Esophagus squamous epithelium (tissue), 5 donors: ENCODE data around the gene H6PD. TPM values are rescaled to one million over a fixed set of nuclear protein-coding genes. Genes with fewer than 3 reads are reported as not detected.
"Not testable (repeated sequence)": the region's sequence is repeated elsewhere in the genome, so short reads cannot be mapped to it uniquely, and the experiment has no call there.

Experiments
- DNase-seq: peaks from one replicate; lab custom pipeline; 2025; lab: John Stamatoyannopoulos, UW
- H3K27ac ChIP-seq, 4 donors: fragments of 200-600 bp; sonication (generic); one replicate each; pipeline ENCODE4 v1.5.1; 2016 to 2019; ENCODE audit warnings: mild to moderate bottlenecking in 1 of 4
- H3K27me3 ChIP-seq, 4 donors: fragments of 200-600 bp; sonication (generic); 1 replicate in 3 of 4; 2 replicates in 1 of 4; pipeline versions ENCODE4 v1.5.1 to v1.6.0; 2017 to 2021; ENCODE audit warnings: antibody characterized with exemption in 1 of 4
- H3K36me3 ChIP-seq, 3 donors: fragments of 200-600 bp; sonication (generic); one replicate each; pipeline ENCODE4 v1.5.1; 2016 to 2019
- H3K4me1 ChIP-seq, 3 donors: fragments of 200-600 bp; sonication (generic); one replicate each; pipeline ENCODE4 v1.5.1; 2017 to 2019
- H3K4me3 ChIP-seq, 4 donors: fragments of 200-600 bp; sonication (generic); 1 replicate in 3 of 4; 2 replicates in 1 of 4; pipeline ENCODE4 v1.5.1; 2016 to 2019; ENCODE audit warnings: mild to moderate bottlenecking in 2 of 4, moderate library complexity in 1 of 4
- H3K9me3 ChIP-seq, 3 donors: fragments of 200-600 bp; sonication (generic); one replicate each; pipeline ENCODE4 v1.5.1; 2016 to 2019
- CTCF ChIP-seq, 6 experiments: fragments of 450-650 bp in 4 of 6; fragments of 200-600 bp in 2 of 6; sonication (generic) in 2 of 6; IDR thresholded peaks; one replicate each; pipeline ENCODE4 v1.5.1; 2016 to 2019; ENCODE audit warnings: antibody characterized with exemption in 6 of 6, mild to moderate bottlenecking in 4 of 6, moderate library complexity in 4 of 6
- POLR2A ChIP-seq, 4 donors: fragments of 450-650 bp; IDR thresholded peaks; one replicate each; pipeline ENCODE4 v1.6.1; 2017; ENCODE audit warnings: antibody characterized with exemption in 4 of 4, mild to moderate bottlenecking in 4 of 4, moderate library complexity in 3 of 4
- WGBS, 2 donors: methylation state at CpG; one replicate each; pipeline ENCODE4 v1.1.5; 2018; 5-methylcytosine and 5-hydroxymethylcytosine counted together
- intact Hi-C: fragments of 100-400 bp; cut with DNase I; formaldehyde crosslinking; loops from one replicate; pipeline ENCODE4 v1.15.0; 2022
- total RNA-seq, 4 donors: library from RNA; depleted of rRNA; stranded (reverse); fragments of >200 nt; gene quantifications; one replicate each; pipeline ENCODE4 v1.1.0, GENCODE V29; 2016
- donor health status: DM: yes; HTN: yes; CAD: no.

Gene H6PD
- total RNA-seq, 4 donors from 2014 or later: 10.6 to 35.5 (median 18.7) TPM

GRCh38 chr1:9294910-9295636 is 60.5 kb downstream of the H6PD start:
- 0 to 42% methylated on average over 1 to 6 of the region's 10 CpGs for WGBS, 2 donors

GRCh38 chr1:9295884-9296283 is 61.3 kb downstream of the H6PD start:
- Histone ChIP-seq H3K4me1 (peaks cover 48 to 86% (median 63%) of the 10 kb centered on the region in 3 donors), H3K27ac (peak overlapping the region; percentile 94 to 100 (median 96)), H3K27me3 (no peaks in the 10 kb centered on the region), H3K4me3 (peak overlapping the region in 3 of 4 donors; percentile 87 to 99 (median 92)), H3K9me3 (no peaks in the 10 kb centered on the region), H3K36me3 (no peaks in the 10 kb centered on the region)
- no peak for DNase-seq
- 66 to 75% methylated on average over 5 to 9 of the region's 9 CpGs for WGBS, 2 donors
- intact Hi-C loops: loop anchor here (10.0 kb wide), 1 partner anchor 79 kb away; no protein-coding TSS in a partner anchor
- no peak for TF ChIP-seq CTCF (IDR thresholded peaks at IDR 0.05)
- TF ChIP-seq POLR2A (IDR thresholded peaks at IDR 0.05): no peak

More at GRCh38 chr1:9294910-9295636, 60.5 kb downstream of the H6PD start:
- Histone ChIP-seq H3K4me3 (peak overlapping the region; percentile 85 to 99 (median 90)), H3K9me3 (no peaks in the 10 kb centered on the region), H3K4me1 (peaks cover 40 to 86% (median 63%) of the 10 kb centered on the region in 3 donors), H3K36me3 (no peaks in the 10 kb centered on the region), H3K27me3 (no peaks in the 10 kb centered on the region), H3K27ac (peak overlapping the region; percentile 94 to 100 (median 96))
- peak in 1 of 4 donors; percentile 26 for TF ChIP-seq POLR2A (IDR thresholded peaks at IDR 0.05)
- peak in 4 of 6 experiments; percentile 11 to 41 (median 20) for TF ChIP-seq CTCF (IDR thresholded peaks at IDR 0.05)
- intact Hi-C loops: loop anchor here (5.0 to 10.0 kb wide), 2 partner anchors 80 to 157 kb away; no protein-coding TSS in a partner anchor
- DNase-seq: no peak

- no peak for DNase-seq
- H3K4me3 ChIP-seq: peak overlapping the region in 1 of 4 donors; percentile 23
Measured at GRCh38 chr1:9296850-9297249, 62.3 kb downstream of the H6PD start.

GRCh38 chr1:9297831-9298230 is 63.3 kb downstream of the H6PD start:
- intact Hi-C loops: loop anchor here (10.0 kb wide), 1 partner anchor 77 kb away; no protein-coding TSS in a partner anchor
- Histone ChIP-seq H3K4me3 (no peak overlapping the region), H3K4me1 (peaks cover 56 to 89% (median 64%) of the 10 kb centered on the region in 3 donors), H3K27me3 (no peaks in the 10 kb centered on the region), H3K36me3 (peaks cover 0 to 14% (median 0%) of the 10 kb centered on the region in 3 donors), H3K9me3 (no peaks in the 10 kb centered on the region), H3K27ac (peak overlapping the region; percentile 19 to 100 (median 96))
- TF ChIP-seq CTCF (IDR thresholded peaks at IDR 0.05): no peak
- TF ChIP-seq POLR2A (IDR thresholded peaks at IDR 0.05): no peak
- no peak for DNase-seq
- WGBS, 2 donors: 65 to 79% methylated on average over 8 to 9 of the region's 9 CpGs

More at GRCh38 chr1:9296850-9297249, 62.3 kb downstream of the H6PD start:
- no peaks in the 10 kb centered on the region for H3K9me3 ChIP-seq
- H3K27me3 ChIP-seq: no peaks in the 10 kb centered on the region
- WGBS, 2 donors: 72 to 85% methylated on average over 4 to 6 of the region's 6 CpGs
- H3K4me1 ChIP-seq: peaks cover 57 to 86% (median 59%) of the 10 kb centered on the region in 3 donors
- TF ChIP-seq POLR2A (IDR thresholded peaks at IDR 0.05): no peak
- no peak for TF ChIP-seq CTCF (IDR thresholded peaks at IDR 0.05)
- intact Hi-C loops: loop anchor here (10.0 kb wide), 1 partner anchor 78 kb away; no protein-coding TSS in a partner anchor
- peak overlapping the region; percentile 19 to 100 (median 96) for H3K27ac ChIP-seq
- H3K36me3 ChIP-seq: peaks cover 0 to 8% (median 0%) of the 10 kb centered on the region in 3 donors

GRCh38 chr1:9298282-9298681 is 63.7 kb downstream of the H6PD start:
- H3K9me3 ChIP-seq: no peaks in the 10 kb centered on the region
- TF ChIP-seq CTCF (IDR thresholded peaks at IDR 0.05) (no peak), POLR2A (IDR thresholded peaks at IDR 0.05) (no peak)
- H3K27ac ChIP-seq: peak overlapping the region in 2 of 4 donors; percentile 72 to 94
- no peak overlapping the region for H3K4me3 ChIP-seq
- intact Hi-C loops: loop anchor here (10.0 kb wide), 1 partner anchor 77 kb away; no protein-coding TSS in a partner anchor
- H3K4me1 ChIP-seq: peaks cover 60 to 94% (median 68%) of the 10 kb centered on the region in 3 donors
- peaks cover 0 to 14% (median 0%) of the 10 kb centered on the region in 3 donors for H3K36me3 ChIP-seq
- no peak for DNase-seq
- WGBS, 2 donors: 43 to 51% methylated on average over 3 of the region's 3 CpGs
- no peaks in the 10 kb centered on the region for H3K27me3 ChIP-seq

- Histone ChIP-seq H3K27ac (peak overlapping the region; percentile 72 to 86 (median 82)), H3K4me1 (peaks cover 66 to 100% (median 72%) of the 10 kb centered on the region in 3 donors), H3K36me3 (peaks cover 0 to 14% (median 0%) of the 10 kb centered on the region in 3 donors), H3K4me3 (peak overlapping the region in 1 of 4 donors; percentile 21)
- not testable (repeated sequence) for H3K9me3 ChIP-seq, DNase-seq, H3K27me3 ChIP-seq
- 66 to 81% methylated on average over 11 to 15 of the region's 16 CpGs for WGBS, 2 donors
- intact Hi-C loops: loop anchor here (10.0 kb wide), 1 partner anchor 75 kb away; no protein-coding TSS in a partner anchor
Measured at GRCh38 chr1:9299571-9300541, 65.3 kb downstream of the H6PD start.
